HUES64 (cell line): Measurements from ENCODE around the gene USP17L22. TPM values are rescaled to one million over a fixed set of nuclear protein-coding genes. Genes with fewer than 3 reads are reported as not detected.
"Not testable (repeated sequence)": the region's sequence is repeated elsewhere in the genome, so short reads cannot be mapped to it uniquely, and the experiment has no call there.

Experiments used
- H3K27ac ChIP-seq: 2 replicates; pipeline ENCODE4 v1.7.0; 2013; ENCODE audit warnings: low read depth, low read length, inconsistent platforms
- H3K27me3 ChIP-seq: 2 replicates; pipeline ENCODE4 v1.6.1; 2013; ENCODE audit warnings: mild to moderate bottlenecking, low read length; ENCODE audit not compliant: insufficient read depth
- H3K36me3 ChIP-seq: 2 replicates; pipeline ENCODE4 v1.6.1; 2013; ENCODE audit warnings: mild to moderate bottlenecking, low read length; ENCODE audit not compliant: insufficient read depth
- H3K4me1 ChIP-seq: 2 replicates; pipeline ENCODE4 v1.6.1; 2013; ENCODE audit warnings: mild to moderate bottlenecking, low read length, moderate library complexity; ENCODE audit not compliant: insufficient read depth
- H3K4me3 ChIP-seq: 2 replicates; pipeline ENCODE4 v1.5.1; 2013; ENCODE audit warnings: mild to moderate bottlenecking, low read length, moderate library complexity
- H3K9ac ChIP-seq: 2 replicates; pipeline ENCODE4 v1.6.1; 2013; ENCODE audit warnings: mild to moderate bottlenecking, low read depth, low read length
- H3K9me3 ChIP-seq: 2 replicates; pipeline ENCODE4 v1.6.1; 2013; ENCODE audit warnings: low read depth, low read length; ENCODE audit not compliant: insufficient read depth
- WGBS: fragments of 150-250, 120-280 bp; methylation state at CpG from one replicate; pipeline ENCODE4 v1.1.7; 2013; ENCODE audit warnings: missing lambda C conversion rate; 5-methylcytosine and 5-hydroxymethylcytosine counted together
- polyA plus RNA-seq, 2 experiments: library from polyadenylated mRNA; stranded (reverse); fragments of 50-300 nt; gene quantifications; one replicate each; pipeline ENCODE4 v1.2.3, GENCODE V29; 2013

Gene USP17L22
- not detected for polyA plus RNA-seq (2013, experiment 1 of 2)
- not detected for polyA plus RNA-seq (2013, experiment 2 of 2)

GRCh38 chr4:9267319-9267718 is at the start of gene USP17L22:
Gene USP17L22, plus strand, starts transcription at chr4:9267619. Its CDS starts 0 bp downstream, at chr4:9267619.
- H3K27ac ChIP-seq, H3K27me3 ChIP-seq, H3K9ac ChIP-seq, H3K36me3 ChIP-seq, H3K4me1 ChIP-seq, H3K4me3 ChIP-seq, H3K9me3 ChIP-seq: not testable (repeated sequence)
- WGBS, result no CpG with 5 or more reads among the region's 15 CpGs

- not testable (repeated sequence) for H3K27ac ChIP-seq, H3K9me3 ChIP-seq, H3K27me3 ChIP-seq, H3K4me1 ChIP-seq, H3K4me3 ChIP-seq, H3K36me3 ChIP-seq, H3K9ac ChIP-seq
- WGBS, result no CpG with 5 or more reads among the region's 13 CpGs
Observed at GRCh38 chr4:9219852-9220251, 47.6 kb upstream of the USP17L22 start, which contains the start of gene USP17L12. Gene USP17L12, plus strand, starts transcription at chr4:9220152. Its CDS starts 0 bp downstream, at chr4:9220152.

DNA sequence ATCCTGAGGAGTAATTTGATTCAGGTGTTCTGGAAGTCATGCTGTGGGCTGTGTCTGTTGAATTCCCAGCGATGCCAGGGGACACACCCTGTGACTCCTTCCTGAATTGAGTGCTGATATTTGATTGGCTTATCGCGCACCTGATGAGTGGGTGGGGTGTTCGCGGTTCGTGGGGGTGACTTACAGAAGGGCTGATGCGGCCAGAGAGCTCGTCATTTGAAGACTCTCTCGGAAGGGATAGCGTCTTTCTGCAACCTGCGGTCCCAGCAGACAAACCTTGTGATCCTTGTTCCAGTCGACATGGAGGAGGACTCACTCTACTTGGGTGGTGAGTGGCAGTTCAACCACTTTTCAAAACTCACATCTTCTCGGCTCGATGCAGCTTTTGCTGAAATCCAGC is 42.8 kb upstream of the USP17L22 start, which contains the start of gene USP17L13:
Gene USP17L13 (plus strand): TSS at position 301 of the 400 bp plus-strand sequence. CDS start 0 bp downstream, at position 301.
- H3K27ac ChIP-seq, H3K4me3 ChIP-seq, H3K36me3 ChIP-seq, H3K27me3 ChIP-seq, H3K4me1 ChIP-seq, H3K9ac ChIP-seq, H3K9me3 ChIP-seq: not testable (repeated sequence)
- WGBS, result no CpG with 5 or more reads among the region's 14 CpGs

GRCh38 chr4:9230249-9230648 is 37.2 kb upstream of the USP17L22 start:
- not testable (repeated sequence) for H3K4me3 ChIP-seq, H3K4me1 ChIP-seq, H3K36me3 ChIP-seq, H3K27ac ChIP-seq, H3K27me3 ChIP-seq, H3K9me3 ChIP-seq, H3K9ac ChIP-seq
- 92% methylated on average over 4 of the region's 8 CpGs for WGBS

DNA sequence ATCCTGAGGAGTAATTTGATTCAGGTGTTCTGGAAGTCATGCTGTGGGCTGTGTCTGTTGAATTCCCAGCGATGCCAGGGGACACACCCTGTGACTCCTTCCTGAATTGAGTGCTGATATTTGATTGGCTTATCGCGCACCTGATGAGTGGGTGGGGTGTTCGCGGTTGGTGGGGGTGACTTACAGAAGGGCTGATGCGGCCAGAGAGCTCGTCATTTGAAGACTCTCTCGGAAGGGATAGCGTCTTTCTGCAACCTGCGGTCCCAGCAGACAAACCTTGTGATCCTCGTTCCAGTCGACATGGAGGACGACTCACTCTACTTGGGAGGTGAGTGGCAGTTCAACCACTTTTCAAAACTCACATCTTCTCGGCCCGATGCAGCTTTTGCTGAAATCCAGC is 33.3 kb upstream of the USP17L22 start, which contains the start of gene USP17L15:
Gene USP17L15 (plus strand): TSS at position 301 of the 400 bp plus-strand sequence. CDS start 0 bp downstream, at position 301.
- WGBS, result no CpG with 5 or more reads among the region's 15 CpGs
- not testable (repeated sequence) for H3K27me3 ChIP-seq, H3K27ac ChIP-seq, H3K4me3 ChIP-seq, H3K9ac ChIP-seq, H3K36me3 ChIP-seq, H3K4me1 ChIP-seq, H3K9me3 ChIP-seq

- not testable (repeated sequence) for H3K9me3 ChIP-seq, H3K4me3 ChIP-seq, H3K27me3 ChIP-seq, H3K9ac ChIP-seq, H3K27ac ChIP-seq, H3K4me1 ChIP-seq, H3K36me3 ChIP-seq
- WGBS, result no CpG with 5 or more reads among the region's 12 CpGs
Observed at GRCh38 chr4:9238461-9238860, 29.0 kb upstream of the USP17L22 start.

- H3K36me3 ChIP-seq, H3K27me3 ChIP-seq, H3K9me3 ChIP-seq, H3K9ac ChIP-seq, H3K27ac ChIP-seq, H3K4me1 ChIP-seq, H3K4me3 ChIP-seq: not testable (repeated sequence)
- WGBS, result no CpG with 5 or more reads among the region's 14 CpGs
Observed at GRCh38 chr4:9243579-9243978, 23.8 kb upstream of the USP17L22 start, which contains the start of gene USP17L17. Gene USP17L17, plus strand, starts transcription at chr4:9243879. Its CDS starts 0 bp downstream, at chr4:9243879.

DNA sequence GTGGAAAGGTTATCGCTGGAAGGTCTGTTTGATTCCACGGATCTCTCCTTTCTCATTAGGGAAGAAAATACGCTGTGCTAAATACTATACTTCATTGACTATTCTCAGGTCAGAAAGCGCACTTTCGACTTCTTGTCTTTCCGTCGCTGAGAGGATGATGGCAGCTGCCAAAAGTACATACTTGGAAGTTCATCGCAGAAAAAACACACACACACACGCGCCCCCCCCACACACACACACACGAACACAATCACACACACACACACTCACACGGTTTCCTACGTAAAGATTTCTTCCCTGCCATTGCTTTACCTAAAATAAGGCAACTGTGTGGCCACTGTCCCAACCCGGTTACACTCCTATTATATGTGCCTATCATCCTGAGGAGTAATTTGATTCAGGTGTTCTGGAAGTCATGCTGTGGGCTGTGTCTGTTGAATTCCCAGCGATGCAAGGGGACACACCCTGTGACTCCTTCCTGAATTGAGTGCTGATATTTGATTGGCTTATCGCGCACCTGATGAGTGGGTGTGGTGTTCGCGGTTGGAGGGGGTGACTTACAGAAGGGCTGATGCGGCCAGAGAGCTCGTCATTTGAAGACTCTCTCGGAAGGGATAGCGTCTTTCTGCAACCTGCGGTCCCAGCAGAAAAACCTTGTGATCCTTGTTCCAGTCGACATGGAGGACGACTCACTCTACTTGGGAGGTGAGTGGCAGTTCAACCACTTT is 19.3 kb upstream of the USP17L22 start, which contains the start of gene USP17L18:
Gene USP17L18 (plus strand): TSS at position 678 of the 728 bp plus-strand sequence. CDS start 0 bp downstream, at position 678.
- not testable (repeated sequence) for H3K27me3 ChIP-seq, H3K27ac ChIP-seq
- WGBS, result 79% methylated on average over 9 of the region's 26 CpGs

DNA sequence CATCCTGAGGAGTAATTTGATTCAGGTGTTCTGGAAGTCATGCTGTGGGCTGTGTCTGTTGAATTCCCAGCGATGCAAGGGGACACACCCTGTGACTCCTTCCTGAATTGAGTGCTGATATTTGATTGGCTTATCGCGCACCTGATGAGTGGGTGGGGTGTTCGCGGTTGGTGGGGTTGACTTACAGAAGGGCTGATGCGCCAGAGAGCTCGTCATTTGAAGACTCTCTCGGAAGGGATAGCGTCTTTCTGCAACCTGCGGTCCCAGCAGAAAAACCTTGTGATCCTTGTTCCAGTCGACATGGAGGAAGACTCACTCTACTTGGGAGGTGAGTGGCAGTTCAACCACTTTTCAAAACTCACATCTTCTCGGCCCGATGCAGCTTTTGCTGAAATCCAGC is 14.3 kb upstream of the USP17L22 start, which contains the start of gene USP17L19:
Gene USP17L19 (plus strand): TSS at position 301 of the 400 bp plus-strand sequence. CDS start 0 bp downstream, at position 301.
- not testable (repeated sequence) for H3K27ac ChIP-seq, H3K4me1 ChIP-seq, H3K27me3 ChIP-seq, H3K9ac ChIP-seq, H3K4me3 ChIP-seq, H3K36me3 ChIP-seq, H3K9me3 ChIP-seq
- WGBS, result no CpG with 5 or more reads among the region's 13 CpGs

More for the DNA sequence above, 19.3 kb upstream of the USP17L22 start, which contains the start of gene USP17L18:
- not testable (repeated sequence) for H3K9ac ChIP-seq, H3K36me3 ChIP-seq, H3K4me1 ChIP-seq, H3K9me3 ChIP-seq, H3K4me3 ChIP-seq

GRCh38 chr4:9257824-9258223 is 9.6 kb upstream of the USP17L22 start, which contains the start of gene USP17L20:
Gene USP17L20, plus strand, starts transcription at chr4:9258124. Its CDS starts 0 bp downstream, at chr4:9258124.
- not testable (repeated sequence) for H3K27me3 ChIP-seq
- no CpG with 5 or more reads among the region's 15 CpGs for WGBS

DNA sequence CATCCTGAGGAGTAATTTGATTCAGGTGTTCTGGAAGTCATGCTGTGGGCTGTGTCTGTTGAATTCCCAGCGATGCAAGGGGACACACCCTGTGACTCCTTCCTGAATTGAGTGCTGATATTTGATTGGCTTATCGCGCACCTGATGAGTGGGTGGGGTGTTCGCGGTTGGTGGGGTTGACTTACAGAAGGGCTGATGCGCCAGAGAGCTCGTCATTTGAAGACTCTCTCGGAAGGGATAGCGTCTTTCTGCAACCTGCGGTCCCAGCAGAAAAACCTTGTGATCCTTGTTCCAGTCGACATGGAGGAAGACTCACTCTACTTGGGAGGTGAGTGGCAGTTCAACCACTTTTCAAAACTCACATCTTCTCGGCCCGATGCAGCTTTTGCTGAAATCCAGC is 4.8 kb upstream of the USP17L22 start, which contains the start of gene USP17L21:
Gene USP17L21 (plus strand): TSS at position 301 of the 400 bp plus-strand sequence. CDS start 0 bp downstream, at position 301.
- not testable (repeated sequence) for H3K4me3 ChIP-seq, H3K9me3 ChIP-seq, H3K4me1 ChIP-seq, H3K36me3 ChIP-seq, H3K27me3 ChIP-seq, H3K9ac ChIP-seq, H3K27ac ChIP-seq
- no CpG with 5 or more reads among the region's 13 CpGs for WGBS

More at GRCh38 chr4:9257824-9258223, 9.6 kb upstream of the USP17L22 start, which contains the start of gene USP17L20:
- not testable (repeated sequence) for H3K9ac ChIP-seq, H3K4me3 ChIP-seq, H3K4me1 ChIP-seq, H3K36me3 ChIP-seq, H3K9me3 ChIP-seq, H3K27ac ChIP-seq
